ENCODE results near the gene ERF.

The ERF gene

DNA sequence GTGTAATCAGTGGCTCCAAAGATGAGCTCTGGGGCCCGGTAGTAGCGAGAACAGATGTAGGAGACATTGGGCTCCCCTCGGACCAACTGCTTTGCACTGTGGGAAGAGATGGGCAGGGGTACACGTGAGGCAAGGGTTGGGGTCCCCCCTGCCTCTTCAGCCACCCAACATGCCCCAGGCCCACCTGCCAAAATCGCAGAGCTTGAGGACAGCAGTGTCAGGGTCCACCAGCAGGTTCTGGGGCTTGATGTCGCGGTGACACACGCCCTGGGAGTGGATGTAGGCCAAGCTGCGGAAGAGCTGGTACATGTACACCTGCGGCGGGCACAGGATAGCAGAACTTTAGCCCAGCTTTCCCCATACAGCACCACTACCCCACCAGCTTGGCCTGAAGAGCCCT is 20.6 kb downstream of the ERF start:
- DNase-seq: no peak

DNA sequence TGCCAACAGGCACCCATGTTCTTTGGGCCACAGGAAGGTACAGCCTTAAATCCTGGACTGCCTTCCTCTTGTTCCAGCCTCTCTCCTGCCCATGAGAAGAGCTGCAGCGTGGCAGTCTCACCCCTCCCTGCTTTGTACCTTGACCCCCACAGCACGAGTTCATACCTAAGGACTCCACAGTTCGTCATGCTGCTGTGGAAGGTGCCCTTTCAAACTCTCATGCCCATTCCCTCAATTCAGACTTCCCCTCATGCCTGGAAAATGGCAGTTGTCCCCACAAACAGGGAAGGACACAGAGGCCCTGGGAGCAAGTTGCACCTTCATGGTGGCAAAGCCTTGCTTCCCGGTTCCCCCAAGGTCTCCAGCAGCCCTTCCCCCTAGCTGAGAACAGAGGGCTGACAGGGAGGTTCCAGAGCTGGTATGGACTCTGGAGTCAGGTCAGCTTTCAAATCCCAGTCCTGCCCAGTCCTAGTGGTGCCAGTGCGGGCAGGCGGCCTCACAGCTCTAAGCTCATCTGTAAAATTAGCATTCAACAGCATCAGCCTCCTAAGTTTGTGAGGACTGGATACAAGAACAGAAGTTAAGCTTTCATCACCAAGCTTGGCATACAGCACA is 21.1 kb downstream of the ERF start:
- no peak for DNase-seq

DNA sequence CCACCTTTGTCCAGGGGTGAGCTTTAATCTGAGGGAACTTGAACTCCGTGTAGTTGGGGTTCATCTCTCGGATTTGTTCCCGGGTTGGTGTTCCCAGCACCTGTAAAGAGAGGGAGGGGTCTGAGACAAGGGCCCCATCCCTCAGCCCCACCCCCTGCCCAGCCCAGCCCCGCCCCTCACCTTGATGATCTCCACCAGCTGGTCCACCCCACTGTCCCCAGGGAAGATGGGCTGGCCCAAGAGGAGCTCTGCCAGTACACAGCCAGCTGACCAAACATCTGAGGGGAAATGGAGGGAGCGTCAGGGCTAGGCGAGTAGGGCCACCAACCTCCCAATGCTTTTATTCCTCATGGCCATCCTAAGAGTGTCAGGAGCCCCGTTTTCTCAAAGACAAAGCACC is 21.8 kb downstream of the ERF start:
- DNase-seq: no peak

DNA sequence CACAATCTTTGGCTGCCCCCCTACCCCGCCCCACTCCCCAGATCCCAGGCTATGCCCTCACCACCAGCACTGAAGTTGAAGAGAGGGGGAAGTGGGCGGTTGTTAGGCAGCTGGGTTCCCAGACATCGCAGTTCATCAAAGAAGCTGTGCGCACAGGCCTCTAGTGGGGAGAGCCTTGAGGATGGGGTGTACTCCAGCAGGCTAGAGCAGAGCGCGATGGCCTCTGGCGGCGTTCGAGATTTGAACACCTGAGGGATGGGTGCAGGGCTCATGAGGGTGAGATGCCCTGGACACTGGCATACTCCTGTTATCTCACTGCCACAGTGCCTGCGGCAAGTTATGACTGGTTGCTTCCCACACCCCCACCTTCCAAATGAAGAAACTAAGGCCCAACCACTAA is 22.5 kb downstream of the ERF start:
- DNase-seq: no peak

DNA sequence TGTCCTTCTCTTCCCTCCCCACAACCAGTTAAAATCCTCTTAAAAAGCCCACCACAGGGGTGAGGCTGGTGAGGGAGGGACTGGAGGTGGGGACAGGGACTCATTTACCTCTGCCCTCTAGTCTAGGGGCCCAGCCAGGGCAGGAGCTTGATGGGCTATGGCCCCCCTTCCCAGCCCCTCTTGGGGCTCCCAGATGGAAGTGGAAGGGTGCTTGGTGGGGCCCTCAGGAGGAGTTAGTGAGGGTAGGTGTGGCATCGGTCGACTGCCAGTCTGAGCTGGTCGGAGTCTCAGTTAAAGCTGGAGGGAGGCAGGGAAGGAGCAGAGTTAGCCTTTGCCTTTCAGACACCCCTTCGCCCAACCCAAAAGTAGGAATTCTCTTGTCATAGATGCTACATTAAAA is 24.4 kb downstream of the ERF start:
- no peak for DNase-seq

DNA sequence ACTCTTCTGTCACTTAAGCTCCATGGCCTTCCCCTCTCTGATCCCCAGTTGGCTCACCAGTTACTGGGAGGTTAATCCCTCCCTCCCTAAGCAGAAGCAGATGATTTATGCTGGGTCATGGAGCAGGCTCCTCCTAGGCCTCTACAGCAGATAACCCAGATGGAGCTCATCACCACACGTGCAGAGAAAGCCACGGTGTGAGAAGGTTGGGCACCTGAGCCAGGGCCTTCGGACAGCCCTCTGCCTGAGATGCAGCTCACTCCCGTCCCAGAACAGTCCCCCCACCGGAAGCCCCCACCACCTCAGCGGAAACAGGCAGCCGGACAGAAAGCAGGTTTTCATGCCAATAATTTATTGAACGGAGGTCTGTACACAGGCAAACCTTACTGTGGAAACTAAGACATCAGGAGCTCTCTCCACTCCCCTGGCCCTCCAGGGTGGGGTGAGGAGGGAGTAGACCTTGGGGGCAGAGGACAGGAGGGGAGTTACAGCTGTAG is 25.0 kb downstream of the ERF start:
- peak; percentile 47 for DNase-seq

DNA sequence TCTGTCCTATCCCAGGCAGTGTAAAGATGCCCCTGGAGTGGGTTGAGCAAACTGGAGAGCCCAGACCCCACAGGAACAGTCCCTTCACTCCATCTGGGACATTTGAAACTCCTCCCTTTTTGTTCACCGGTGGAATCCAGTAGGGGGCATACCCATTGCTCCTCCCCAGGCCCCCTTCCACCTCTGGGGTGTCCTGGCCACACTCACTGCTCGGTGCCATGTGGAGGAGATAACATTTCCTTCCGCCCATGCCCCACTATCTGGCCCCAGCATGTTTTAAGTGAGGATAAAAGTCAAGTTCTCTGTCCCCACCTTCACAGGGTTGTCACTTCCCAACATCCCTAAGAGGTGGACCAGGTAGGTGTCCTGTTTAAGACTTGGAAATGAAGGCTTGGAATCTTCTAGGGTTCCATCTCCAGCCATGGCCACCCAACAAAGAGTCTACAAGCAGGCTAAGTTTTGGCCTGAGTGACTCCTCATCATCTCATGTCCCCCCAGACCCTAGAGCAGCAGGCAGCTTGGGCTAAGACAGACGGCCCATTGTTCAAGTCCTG is 25.6 kb downstream of the ERF start:
- DNase-seq: no peak

DNA sequence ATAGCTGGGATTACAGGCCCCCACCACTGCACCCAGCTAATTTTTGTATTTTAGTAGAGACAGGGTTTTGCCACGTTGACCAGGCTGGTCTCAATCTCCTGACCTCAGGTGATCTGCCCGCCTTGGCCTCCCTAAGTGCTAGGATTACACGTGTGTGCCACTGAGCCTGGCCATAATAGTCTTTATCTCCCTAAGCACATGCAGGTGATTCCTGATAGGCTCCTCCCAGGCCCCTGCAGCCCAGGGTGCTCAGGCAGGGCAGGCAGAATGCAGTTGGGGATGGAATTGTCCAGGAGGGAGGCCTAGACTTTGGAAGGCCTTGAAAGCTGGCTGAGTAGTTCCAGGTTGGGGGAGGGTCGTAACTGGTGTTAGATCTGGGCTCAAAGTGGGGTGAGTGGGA is 26.3 kb downstream of the ERF start:
- no peak for DNase-seq

DNA sequence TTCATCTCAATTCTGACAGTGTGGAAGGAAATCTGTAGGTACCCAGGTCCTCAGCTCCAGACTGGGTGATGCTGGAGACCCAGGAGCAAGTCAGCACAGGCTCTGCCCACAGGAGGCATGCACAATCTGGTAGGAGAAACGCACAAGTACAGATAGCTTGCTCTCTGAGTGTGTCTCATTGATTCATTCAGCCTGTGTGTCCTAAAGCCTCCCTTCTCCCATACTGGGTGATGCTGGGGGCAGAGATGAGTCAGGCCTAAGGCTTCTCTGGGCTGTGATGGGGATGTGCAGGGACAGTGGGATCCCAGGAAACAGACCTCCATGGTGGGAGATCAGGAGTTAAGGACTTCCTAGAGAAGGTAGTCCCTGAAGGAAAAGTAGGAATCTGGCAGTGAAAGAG is 28.0 kb downstream of the ERF start:
- DNase-seq: no peak

DNA sequence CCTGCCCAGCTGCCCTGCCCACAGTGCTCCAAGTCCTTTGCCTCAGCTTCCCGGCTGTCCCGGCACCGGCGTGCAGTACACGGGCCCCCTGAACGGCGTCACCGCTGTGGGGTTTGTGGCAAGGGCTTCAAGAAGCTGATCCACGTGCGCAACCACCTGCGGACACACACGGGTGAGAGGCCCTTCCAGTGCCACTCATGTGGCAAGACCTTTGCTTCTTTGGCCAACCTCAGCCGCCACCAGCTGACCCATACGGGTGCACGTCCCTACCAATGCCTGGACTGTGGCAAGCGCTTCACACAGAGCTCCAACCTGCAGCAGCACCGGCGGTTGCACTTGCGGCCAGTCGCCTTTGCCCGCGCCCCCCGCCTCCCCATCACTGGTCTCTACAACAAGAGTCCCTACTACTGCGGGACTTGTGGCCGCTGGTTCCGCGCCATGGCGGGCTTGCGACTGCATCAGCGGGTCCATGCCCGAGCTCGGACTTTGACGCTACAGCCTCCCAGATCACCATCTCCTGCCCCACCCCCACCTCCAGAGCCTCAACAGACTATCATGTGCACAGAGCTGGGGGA is 29.1 kb downstream of the ERF start:
- no peak for DNase-seq

DNA sequence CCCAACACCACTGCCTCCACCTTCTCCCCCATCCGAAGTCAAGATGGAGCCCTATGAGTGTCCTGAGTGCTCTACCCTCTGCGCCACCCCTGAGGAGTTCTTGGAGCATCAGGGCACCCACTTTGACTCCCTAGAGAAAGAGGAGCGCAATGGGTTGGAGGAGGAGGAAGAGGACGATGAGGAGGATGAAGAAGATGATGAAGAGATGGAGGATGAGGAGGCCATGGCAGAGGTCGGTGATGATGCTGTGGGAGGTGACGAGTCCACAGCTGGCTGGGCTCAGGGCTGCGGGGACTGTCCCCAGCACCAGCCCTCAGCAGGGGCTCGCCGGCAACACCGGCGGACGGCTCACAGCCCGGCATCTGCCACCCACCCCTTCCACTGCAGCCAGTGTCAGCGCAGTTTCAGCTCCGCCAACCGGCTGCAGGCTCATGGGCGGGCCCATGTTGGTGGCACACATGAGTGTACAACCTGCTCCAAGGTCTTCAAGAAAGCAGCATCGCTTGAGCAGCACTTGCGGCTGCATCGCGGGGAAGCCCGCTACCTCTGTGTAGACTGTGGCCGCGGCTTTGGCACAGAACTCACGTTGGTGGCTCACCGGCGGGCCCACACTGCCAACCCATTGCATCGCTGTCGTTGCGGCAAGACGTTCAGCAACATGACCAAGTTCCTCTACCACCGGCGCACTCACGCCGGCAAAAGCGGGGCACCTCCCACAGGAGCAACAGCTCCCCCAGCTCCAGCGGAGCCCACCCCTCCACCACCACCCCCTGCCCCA is 29.8 kb downstream of the ERF start:
- DNase-seq: no peak

DNA sequence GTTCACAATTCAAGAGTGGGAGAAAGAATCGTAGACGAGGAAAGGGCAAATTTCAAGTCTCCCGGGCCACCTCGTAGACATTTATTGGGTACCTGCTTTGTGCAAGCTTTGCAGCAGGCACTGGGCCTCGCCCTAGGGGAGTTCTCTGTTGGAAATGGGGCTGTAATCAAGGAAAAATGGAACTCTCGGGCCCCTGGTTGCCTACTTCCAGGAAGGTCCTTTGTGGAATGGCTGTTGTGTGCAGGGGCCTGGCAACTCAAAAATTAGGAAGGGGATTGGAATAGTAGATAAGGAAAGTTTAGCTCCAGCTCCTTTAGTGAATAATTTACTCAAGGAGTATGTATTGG is 34.2 kb downstream of the ERF start:
- DNase-seq: no peak

DNA sequence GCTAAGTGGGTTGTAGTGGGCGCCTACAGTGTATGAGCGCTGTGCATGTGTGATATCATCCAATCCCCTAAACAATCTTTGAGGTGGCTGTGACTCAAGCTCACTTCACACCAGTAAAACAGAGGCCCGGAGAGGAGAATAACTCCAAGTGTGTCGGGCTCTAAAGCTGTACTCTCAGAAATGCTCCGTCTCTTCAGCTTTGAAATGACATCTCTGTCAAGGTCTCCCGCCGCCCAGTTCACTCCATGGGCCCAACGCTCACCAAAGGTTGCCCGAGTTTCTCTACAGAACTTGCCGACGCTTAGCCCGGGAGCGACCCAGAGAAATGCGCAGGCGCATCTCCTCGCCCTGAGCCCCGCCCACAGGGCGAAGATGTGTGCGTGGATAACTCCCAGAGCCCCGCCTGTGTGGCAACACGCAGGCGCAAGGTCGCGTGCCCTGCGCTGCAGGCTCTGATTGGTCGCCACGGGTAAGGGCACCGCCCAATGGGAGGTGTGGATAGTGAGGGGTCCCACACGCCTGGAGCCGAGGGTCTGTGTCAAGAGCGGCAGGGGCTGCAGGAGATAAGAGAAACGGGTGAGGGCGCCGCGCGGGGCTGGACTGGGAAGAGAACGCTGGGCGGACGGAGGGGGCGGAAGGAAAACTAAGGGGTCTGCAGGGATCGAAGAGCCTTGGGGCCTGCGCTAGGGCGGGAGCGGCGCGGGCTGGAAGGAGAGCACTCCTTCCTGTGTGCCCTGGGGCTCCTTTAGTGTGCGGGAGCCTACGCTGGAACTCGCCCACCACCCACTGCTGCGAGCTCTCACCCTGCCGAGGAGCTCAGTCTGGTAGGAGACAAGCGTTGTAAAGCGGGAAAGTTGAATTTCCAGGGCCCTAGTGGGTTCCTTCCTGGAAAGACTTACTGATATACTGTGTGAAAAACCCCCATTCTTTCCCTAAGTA is 34.8 kb downstream of the ERF start, which contains the start of gene ZNF526:
Gene ZNF526, plus strand, starts transcription at position 501 of the 939 bp plus-strand sequence. CDS start 4,092 bp downstream, outside the sequence.
- DNase-seq: peak; percentile 99

DNA sequence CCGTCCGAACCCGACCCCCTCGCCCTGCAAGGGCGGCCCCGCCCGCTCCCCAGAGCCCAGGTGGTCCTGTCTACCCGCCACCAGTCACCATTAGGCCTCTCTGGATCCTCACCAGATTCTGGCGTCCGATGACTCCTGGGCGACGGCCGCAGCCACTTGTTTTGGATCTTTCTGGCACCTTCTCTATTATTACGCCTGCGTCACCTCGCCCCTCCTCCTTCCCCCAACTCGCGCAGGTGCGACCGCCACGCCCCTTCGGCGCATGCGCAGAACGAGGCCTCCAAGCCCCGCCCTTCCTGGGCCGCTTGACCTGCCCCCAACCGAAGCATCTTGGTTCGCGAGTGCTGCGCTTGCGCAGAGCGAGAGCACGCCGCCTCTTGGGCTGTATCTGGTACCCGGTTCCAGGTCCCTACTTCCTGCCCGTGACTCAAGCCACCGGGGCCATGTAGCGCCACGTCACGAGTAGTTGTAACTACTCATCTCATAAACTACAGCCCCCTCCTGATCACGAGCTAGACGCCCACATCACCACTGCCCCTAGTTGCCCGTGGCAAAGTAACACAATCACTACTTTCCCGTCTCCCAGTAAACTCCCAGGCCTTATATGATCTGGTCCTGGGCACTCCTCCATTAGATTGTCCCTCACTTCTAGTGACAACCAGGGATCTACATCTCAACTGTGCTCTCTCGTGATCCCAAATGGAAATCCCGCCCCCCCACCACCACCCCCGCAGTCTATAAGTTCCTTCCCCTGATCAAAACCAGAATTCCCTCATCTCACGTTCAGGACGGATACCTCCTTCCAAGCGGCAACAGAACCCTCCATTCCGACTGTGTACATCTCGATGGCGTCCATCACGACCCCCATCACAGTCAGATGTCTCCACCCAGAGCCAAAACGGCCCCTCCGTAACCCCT is 37.1 kb downstream of the ERF start, which contains the start of gene DEDD2:
Gene DEDD2, minus strand, starts transcription at position 158 of the 918 bp plus-strand sequence. CDS start 670 bp downstream, outside the sequence.
- peak; percentile 99 for DNase-seq

DNA sequence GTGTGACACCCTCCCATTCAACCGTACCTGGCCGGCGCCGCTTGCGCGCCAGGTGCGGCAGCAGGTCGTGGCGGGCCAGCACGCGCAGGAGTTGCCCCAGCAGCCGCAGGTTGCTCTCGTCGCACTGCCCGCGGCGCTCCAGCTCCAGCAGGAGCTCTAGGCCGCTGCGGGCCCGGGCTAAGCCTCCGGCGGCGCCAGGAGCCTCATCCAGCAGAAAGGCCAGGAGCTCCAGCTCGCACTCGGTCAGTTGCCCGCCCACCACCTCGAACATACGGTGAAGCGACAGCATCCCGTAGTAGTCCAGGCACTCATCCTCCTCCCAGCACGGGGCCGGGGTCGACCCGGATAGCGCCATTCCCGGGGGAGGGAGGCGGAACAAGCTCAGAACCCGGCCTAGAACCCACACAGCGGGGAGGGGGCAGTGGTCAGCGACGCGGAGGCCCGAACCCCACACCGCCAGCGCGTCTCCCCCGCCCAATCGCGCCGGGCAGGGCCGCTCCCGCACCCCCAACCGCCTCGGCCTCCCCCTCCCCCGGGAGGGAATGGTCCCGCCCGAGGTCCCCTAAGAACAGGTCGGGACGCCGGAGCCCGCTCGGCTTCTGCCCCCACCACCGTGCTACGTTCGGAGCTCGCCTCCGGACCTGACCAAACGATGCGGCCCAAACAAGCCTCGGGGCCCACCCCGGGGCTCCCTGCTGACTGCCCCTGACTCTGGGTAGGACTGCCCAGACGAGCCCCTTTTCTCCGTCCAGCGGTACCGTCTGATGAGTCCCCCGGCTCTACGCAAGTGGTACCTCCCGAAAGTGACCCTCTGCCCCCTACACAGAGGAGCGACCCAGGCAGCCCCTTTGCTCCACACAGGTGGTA is 38.0 kb downstream of the ERF start:
- DNase-seq: no peak

DNA sequence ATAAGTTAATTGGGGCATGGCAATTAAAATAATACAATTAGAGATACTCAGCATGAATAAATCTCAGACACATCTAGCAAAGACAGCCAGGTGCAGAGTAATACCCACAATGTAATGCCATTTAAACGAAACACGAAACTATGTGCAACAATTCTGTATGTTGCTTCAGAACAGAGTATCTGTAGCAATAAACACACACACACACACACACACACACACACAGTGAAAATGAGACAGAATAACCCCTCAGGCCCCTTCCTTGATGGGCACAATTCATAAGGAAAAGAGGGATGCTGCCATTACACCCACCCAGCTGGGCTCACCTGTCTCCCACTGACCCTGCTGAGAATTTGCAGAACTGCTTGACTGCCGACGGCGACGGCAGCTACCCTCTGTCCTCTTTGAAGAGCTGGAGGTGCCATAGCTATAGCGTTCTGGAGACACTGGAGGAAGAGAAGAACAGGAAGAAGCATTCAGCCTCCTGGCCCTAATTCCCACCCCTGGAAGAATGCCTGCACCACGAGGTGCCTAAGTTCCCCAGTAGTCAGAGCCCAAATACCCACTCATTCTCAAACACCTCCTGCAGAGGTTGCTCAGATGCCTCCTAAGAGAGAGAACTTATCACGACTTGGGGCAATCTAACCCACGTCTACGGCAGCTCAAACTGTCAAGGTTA is 40.0 kb downstream of the ERF start:
- no peak for DNase-seq

DNA sequence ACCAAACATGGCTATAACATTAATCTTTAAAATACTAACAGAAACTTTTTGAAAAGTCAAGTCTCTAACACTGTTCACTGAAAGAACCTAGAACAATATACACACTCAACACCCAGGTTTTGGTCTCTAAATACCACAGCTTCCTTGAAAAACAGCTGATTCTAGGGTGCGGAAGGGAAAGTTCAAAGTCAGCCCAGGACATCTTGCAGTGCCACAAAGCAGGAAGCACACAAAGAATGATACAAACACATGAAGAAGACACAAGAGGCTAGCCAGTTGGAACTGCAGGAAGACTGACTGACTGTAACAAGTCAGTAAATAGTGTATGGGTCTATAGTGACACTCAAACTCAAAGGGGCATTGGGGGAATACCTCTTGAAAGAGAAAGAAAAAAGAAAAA is 42.0 kb downstream of the ERF start:
- no peak for DNase-seq

DNA sequence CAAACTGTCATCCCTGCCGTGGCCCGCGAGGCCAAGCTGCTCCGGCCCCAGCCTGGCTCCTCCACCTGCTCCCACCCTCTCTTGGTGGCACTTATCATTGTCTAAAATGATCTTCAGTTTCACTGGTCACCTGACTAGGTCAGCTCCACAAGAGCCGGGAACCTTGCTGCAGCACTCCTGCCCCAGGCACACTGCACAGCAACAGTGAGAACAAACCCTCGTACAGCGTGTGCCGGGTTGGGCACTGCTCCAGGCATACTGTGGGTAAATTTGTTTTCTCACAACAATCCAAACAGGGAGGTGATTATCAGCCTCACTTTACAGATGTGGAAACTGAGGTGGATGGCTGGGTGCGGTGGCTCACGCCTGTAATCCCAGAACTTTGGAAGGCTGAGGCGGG is 46.3 kb downstream of the ERF start:
- DNase-seq: no peak

DNA sequence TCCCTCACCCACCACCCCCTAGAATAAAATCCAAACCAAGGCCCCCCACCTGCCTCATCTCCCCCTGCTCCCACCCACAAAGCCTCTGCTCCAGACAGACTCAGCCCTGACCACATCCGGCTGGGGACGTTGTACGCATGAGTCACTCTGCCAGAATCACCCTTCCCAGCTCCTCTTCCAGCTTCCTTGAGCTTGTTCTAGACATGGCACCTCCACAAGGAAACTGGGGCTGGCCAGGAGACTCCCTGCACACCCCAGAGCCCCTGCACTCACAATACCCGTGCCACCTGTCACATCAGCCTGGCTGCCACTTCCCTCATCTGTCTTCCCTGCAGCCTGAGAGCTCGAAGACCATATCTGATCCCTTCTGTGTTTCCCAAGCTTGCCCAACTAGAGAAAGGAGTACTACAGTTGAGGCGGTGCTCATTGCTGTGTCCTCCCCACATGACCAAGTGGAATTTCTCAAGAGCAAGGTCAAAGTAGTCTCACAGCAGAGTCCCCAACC is 47.1 kb downstream of the ERF start:
- peak; percentile 85 for DNase-seq

All from MV-4-11 (cell line).